Right lobe of liver (tissue), 4 donors: Measurements from ENCODE around the gene SYNGR1.

Source experiments
- POLR2A ChIP-seq: fragments of 450-650 bp; IDR thresholded peaks from one replicate; pipeline ENCODE4 v1.6.1; 2017; ENCODE audit warnings: antibody characterized with exemption, mild to moderate bottlenecking
- TF ChIP-seq, protein P1 (sequence below), 4 donors: fragments of 200-600 bp in 3 of 4; fragments of 450-650 bp in 1 of 4; IDR thresholded peaks; one replicate each; pipeline versions ENCODE4 v1.5.1 to v1.8.0; 2016 to 2022; ENCODE audit warnings: antibody characterized with exemption in 4 of 4, mild to moderate bottlenecking in 2 of 4
- donor health status: DM: no; HTN: no; CAD: no.
- donor health status: DM: no; HTN: no; CAD: no.
- donor health status: DM: no; HTN: yes; CAD: no.

DNA sequence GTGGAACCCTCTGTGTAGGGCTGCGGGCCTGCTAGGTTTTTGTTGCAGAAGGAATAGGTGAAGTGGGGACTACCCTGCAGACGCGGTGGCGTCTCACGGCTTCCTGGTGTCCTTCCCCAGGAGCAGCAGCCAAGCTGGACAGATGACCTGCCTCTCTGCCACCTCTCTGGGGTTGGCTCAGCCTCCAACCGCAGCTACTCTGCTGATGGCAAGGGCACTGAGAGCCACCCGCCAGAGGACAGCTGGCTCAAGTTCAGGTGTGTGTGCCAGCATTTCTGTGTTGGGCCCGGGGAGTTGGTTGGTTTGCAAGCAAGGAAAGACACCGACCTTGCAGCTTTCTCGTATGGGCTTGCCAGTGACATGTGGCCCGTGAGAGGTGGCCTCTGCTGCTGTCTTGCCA is 65.1 kb downstream of the SYNGR1 start:
- TF ChIP-seq, protein P1, sequence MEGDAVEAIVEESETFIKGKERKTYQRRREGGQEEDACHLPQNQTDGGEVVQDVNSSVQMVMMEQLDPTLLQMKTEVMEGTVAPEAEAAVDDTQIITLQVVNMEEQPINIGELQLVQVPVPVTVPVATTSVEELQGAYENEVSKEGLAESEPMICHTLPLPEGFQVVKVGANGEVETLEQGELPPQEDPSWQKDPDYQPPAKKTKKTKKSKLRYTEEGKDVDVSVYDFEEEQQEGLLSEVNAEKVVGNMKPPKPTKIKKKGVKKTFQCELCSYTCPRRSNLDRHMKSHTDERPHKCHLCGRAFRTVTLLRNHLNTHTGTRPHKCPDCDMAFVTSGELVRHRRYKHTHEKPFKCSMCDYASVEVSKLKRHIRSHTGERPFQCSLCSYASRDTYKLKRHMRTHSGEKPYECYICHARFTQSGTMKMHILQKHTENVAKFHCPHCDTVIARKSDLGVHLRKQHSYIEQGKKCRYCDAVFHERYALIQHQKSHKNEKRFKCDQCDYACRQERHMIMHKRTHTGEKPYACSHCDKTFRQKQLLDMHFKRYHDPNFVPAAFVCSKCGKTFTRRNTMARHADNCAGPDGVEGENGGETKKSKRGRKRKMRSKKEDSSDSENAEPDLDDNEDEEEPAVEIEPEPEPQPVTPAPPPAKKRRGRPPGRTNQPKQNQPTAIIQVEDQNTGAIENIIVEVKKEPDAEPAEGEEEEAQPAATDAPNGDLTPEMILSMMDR (IDR thresholded peaks at IDR 0.05) = no peak
- no peak for TF ChIP-seq POLR2A
